ENCODE measurements around the gene PDE2A. TPM values are rescaled to one million over a fixed set of nuclear protein-coding genes. Genes with fewer than 3 reads are reported as not detected.
A peak's percentile ranks its signal among the peaks of the same experiment; 100 is the strongest.

Gene PDE2A
- total RNA-seq, 1 experiment from 2014 or later, result 3.7 TPM

GRCh38 chr11:72578991-72579815, 95.0 kb downstream of the PDE2A start (continued):
- TF ChIP-seq CREB1 (CRISPR knock-in tag; IDR thresholded peaks at IDR 0.05), result no peak
- no peak for TF ChIP-seq TP53 (CRISPR knock-in tag; IDR thresholded peaks at IDR 0.05)
- no peak for TF ChIP-seq ELF4 (CRISPR knock-in tag; IDR thresholded peaks at IDR 0.05; ENCODE audit: low read depth)
- TF ChIP-seq, protein P1, sequence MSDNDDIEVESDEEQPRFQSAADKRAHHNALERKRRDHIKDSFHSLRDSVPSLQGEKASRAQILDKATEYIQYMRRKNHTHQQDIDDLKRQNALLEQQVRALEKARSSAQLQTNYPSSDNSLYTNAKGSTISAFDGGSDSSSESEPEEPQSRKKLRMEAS (CRISPR knock-in tag; IDR thresholded peaks at IDR 0.05), result no peak
- no peak for TF ChIP-seq SP1 (CRISPR knock-in tag; conservative IDR thresholded peaks at IDR 0.05)
- TF ChIP-seq, protein P2, sequence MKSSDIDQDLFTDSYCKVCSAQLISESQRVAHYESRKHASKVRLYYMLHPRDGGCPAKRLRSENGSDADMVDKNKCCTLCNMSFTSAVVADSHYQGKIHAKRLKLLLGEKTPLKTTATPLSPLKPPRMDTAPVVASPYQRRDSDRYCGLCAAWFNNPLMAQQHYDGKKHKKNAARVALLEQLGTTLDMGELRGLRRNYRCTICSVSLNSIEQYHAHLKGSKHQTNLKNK (CRISPR knock-in tag; IDR thresholded peaks at IDR 0.05), result no peak
- no peak for TF ChIP-seq ETV6 (CRISPR knock-in tag; IDR thresholded peaks at IDR 0.05)

DNA sequence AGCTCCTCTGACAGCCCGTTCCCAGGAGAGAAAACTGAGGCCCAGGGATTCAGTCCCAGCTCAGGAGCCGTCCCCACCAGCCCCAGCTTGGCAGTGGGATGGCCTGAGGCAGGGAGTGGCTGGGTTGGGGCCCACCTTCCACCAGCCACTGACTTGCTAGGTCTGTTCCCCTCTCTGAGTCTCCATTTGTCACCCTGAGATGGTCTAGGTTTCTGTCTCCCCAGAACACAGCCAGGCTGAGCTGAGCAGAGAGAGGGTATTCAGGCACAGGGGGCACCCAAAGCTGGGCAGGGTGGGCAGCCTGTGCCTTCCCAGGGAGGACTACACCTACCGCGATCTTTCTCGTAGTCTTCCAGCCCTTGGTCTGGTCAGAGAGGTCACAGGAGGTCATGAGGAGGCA, 95.7 kb downstream of the PDE2A start:
- Mint-ChIP-seq H3K27me3 (ENCODE audit: low read depth) (peaks cover 22% of the 10 kb centered on the region), H3K9me3 (no peaks in the 10 kb centered on the region), H3K36me3 (no peaks in the 10 kb centered on the region), H3K4me3 (no peak overlapping the region), H3K4me1 (0 out of 2 replicates have a peak, but pooled peaks cover 2% of the 10 kb centered on the region), H3K27ac (no peak overlapping the region)
- ChIA-PET CTCF (interaction anchor here (1.4 to 5.2 kb wide), 3 partner anchors 12 to 107 kb away, joined by 5 to 33 read pairs (median 28); no protein-coding TSS in a partner anchor), POLR2A (no interaction called here)
- no peak for TF ChIP-seq ATF1 (CRISPR knock-in tag; IDR thresholded peaks at IDR 0.05)
- TF ChIP-seq, protein P3, sequence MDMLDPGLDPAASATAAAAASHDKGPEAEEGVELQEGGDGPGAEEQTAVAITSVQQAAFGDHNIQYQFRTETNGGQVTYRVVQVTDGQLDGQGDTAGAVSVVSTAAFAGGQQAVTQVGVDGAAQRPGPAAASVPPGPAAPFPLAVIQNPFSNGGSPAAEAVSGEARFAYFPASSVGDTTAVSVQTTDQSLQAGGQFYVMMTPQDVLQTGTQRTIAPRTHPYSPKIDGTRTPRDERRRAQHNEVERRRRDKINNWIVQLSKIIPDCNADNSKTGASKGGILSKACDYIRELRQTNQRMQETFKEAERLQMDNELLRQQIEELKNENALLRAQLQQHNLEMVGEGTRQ (CRISPR knock-in tag; IDR thresholded peaks at IDR 0.05), result no peak
- TF ChIP-seq ZBTB21 (CRISPR knock-in tag; IDR thresholded peaks at IDR 0.05; ENCODE audit: borderline replicate concordance), result no peak
- TF ChIP-seq, protein P1 (CRISPR knock-in tag; IDR thresholded peaks at IDR 0.05), result no peak
- TF ChIP-seq, protein P4, sequence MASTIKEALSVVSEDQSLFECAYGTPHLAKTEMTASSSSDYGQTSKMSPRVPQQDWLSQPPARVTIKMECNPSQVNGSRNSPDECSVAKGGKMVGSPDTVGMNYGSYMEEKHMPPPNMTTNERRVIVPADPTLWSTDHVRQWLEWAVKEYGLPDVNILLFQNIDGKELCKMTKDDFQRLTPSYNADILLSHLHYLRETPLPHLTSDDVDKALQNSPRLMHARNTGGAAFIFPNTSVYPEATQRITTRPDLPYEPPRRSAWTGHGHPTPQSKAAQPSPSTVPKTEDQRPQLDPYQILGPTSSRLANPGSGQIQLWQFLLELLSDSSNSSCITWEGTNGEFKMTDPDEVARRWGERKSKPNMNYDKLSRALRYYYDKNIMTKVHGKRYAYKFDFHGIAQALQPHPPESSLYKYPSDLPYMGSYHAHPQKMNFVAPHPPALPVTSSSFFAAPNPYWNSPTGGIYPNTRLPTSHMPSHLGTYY (CRISPR knock-in tag; IDR thresholded peaks at IDR 0.05), result no peak
- TF ChIP-seq ATF3 (CRISPR knock-in tag; conservative IDR thresholded peaks at IDR 0.05), result no peak
- TF ChIP-seq PRDM15 (CRISPR knock-in tag; IDR thresholded peaks at IDR 0.05), result no peak
- no peak for TF ChIP-seq TP53 (CRISPR knock-in tag; IDR thresholded peaks at IDR 0.05)
- TF ChIP-seq SP1 (CRISPR knock-in tag; conservative IDR thresholded peaks at IDR 0.05), result no peak
- no peak for TF ChIP-seq FOXK1 (CRISPR knock-in tag; IDR thresholded peaks at IDR 0.05)
- no peak for TF ChIP-seq ZSCAN18 (CRISPR knock-in tag; IDR thresholded peaks at IDR 0.05)
- TF ChIP-seq GTF2I (CRISPR knock-in tag; conservative IDR thresholded peaks at IDR 0.05), result no peak
- TF ChIP-seq ZNF263 (CRISPR knock-in tag; IDR thresholded peaks at IDR 0.05; ENCODE audit: low read depth), result no peak
- no peak for TF ChIP-seq FOXP4 (CRISPR knock-in tag; IDR thresholded peaks at IDR 0.05)
- TF ChIP-seq ZNF219 (CRISPR knock-in tag; IDR thresholded peaks at IDR 0.05; ENCODE audit: borderline replicate concordance), result no peak
- no peak for TF ChIP-seq ZNF423 (CRISPR knock-in tag; IDR thresholded peaks at IDR 0.05)
- TF ChIP-seq NFATC4 (CRISPR knock-in tag; IDR thresholded peaks at IDR 0.05), result no peak
- no peak for TF ChIP-seq ELF4 (CRISPR knock-in tag; IDR thresholded peaks at IDR 0.05; ENCODE audit: low read depth)
- TF ChIP-seq CTCF (IDR thresholded peaks at IDR 0.05), result no peak
- DNase-seq (ENCODE audit: low spot score), result peak; percentile 5
- no peak for ATAC-seq

Measured in WTC11 (cell line).